VCaP (cell line): ENCODE data around the gene TAF13.

Experiments used
- H3K27ac ChIP-seq: fragments of 450-650 bp; 2 replicates; pipeline ENCODE4 v1.5.1; 2017
- TF ChIP-seq, protein P1 (sequence below): fragments of 450-650 bp; conservative IDR thresholded peaks from 2 replicates; pipeline ENCODE4 v1.5.1; 2017; ENCODE audit warnings: mild to moderate bottlenecking, moderate library complexity

Gene TAF13

DNA sequence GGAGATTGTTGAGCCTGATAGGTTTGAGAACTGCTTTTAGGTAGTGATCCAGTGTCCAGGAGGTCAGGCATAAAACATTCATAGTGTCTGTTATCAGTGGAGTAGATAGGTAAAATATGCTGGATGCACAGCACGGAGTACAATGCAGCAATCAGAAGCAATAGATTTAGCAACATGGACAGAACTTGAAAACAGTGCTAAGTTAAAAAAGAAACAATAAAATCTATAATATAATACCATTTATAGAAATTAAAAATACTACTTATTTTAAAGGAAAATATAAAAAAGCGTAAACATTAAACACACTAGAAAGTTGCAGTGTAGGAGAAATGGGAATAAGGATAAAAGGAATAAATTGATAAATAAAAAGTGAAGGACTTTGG is 3.4 kb upstream of the TAF13 start:
- H3K27ac ChIP-seq: peak overlapping the region; percentile 41; the same call in 1 of the 2 replicates
- TF ChIP-seq, protein P1, sequence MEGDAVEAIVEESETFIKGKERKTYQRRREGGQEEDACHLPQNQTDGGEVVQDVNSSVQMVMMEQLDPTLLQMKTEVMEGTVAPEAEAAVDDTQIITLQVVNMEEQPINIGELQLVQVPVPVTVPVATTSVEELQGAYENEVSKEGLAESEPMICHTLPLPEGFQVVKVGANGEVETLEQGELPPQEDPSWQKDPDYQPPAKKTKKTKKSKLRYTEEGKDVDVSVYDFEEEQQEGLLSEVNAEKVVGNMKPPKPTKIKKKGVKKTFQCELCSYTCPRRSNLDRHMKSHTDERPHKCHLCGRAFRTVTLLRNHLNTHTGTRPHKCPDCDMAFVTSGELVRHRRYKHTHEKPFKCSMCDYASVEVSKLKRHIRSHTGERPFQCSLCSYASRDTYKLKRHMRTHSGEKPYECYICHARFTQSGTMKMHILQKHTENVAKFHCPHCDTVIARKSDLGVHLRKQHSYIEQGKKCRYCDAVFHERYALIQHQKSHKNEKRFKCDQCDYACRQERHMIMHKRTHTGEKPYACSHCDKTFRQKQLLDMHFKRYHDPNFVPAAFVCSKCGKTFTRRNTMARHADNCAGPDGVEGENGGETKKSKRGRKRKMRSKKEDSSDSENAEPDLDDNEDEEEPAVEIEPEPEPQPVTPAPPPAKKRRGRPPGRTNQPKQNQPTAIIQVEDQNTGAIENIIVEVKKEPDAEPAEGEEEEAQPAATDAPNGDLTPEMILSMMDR: no peak

DNA sequence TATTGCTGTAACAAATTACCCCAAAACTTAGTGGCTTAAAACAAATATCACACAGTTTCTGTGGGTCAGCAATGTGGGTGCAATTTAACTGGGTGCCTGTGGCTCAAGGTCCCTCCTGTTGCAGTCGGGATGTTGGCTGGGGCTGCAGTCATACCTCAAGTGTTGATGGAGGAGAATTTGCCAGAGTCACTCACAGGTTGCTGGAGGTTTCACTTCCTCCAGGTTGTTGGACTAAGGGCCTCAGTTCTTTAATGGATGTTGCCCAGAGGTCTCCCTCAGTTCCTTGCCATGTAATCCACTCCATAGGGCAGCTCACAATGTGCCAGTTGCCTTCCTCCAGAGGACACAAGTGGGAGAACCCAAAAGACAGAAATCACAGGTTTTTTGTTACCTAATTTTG is 2.5 kb upstream of the TAF13 start:
- TF ChIP-seq, protein P1: no peak
- no peak overlapping the region for H3K27ac ChIP-seq

DNA sequence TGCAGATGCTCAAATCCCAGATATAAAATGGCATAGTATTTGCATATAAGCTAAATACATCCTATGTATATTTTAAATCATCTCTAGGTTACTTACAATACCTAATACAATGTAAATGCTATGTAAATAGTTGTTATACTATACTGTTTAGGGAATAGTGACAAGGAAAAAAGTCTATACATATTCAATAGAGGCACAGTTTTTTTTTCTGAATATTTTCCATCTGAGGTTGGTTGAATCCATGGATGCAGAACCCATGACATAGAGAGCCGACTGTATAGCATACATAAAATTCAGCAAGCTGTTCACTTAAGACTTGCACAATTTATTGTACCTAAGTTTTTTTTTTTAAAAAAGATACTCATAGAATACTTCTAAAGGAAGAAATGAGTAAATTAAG is 6.5 kb downstream of the TAF13 start:
- no peak overlapping the region for H3K27ac ChIP-seq

GRCh38 chr1:109067883-109068282 is 7.9 kb downstream of the TAF13 start:
- no peak overlapping the region for H3K27ac ChIP-seq
- TF ChIP-seq, protein P1: no peak

More for the DNA sequence above, 6.5 kb downstream of the TAF13 start:
- TF ChIP-seq, protein P1: no peak

DNA sequence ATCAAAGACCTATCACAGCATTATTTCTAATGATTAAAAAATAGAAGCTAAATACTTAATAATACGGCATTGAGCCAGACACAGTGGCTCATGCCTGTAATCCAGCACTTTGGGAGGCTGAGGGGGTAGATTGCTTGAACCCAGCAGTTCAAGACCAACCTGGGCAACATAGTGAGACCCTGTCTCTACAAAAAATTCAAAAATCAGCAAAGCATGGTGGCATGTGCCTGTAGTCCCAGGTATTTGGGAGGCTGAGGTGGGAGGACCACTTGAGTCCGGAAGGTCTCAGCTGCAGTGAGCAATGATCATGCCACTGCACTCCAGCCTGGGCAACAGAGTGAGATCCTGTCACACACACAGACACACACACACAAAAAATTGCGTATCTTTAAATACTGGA is 10.7 kb downstream of the TAF13 start:
- TF ChIP-seq, protein P1: no peak
- H3K27ac ChIP-seq: no peak overlapping the region

GRCh38 chr1:109061183-109061582 is 14.6 kb downstream of the TAF13 start:
- no peak overlapping the region for H3K27ac ChIP-seq
- TF ChIP-seq, protein P1: no peak

GRCh38 chr1:109060707-109061106 is 15.1 kb downstream of the TAF13 start:
- no peak overlapping the region for H3K27ac ChIP-seq

More at GRCh38 chr1:109060707-109061106, 15.1 kb downstream of the TAF13 start:
- TF ChIP-seq, protein P1: no peak
